ENCODE measurements around the gene MAP3K7.

MAP3K7 gene

DNA sequence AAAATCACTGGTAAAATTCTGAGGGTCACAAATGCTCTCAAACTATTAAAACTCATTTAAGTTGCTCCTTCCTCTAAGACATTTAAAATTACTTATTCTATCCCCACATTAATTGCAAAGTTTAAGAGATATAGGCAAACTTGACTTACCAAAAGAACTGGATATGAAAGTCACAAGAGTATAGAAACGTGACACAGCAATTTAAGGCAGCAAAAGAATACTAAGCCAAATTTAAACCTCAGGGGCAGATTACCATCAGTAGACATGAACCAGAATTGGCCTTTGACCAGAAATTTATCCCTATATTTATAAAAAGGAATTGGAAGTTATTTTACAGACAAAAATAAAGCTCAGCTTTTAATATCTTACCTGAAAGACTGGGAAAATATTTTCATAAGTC is 56.0 kb downstream of the MAP3K7 start:
- DNase-seq (ENCODE audit: low read depth in 2 of 2) = no peak

DNA sequence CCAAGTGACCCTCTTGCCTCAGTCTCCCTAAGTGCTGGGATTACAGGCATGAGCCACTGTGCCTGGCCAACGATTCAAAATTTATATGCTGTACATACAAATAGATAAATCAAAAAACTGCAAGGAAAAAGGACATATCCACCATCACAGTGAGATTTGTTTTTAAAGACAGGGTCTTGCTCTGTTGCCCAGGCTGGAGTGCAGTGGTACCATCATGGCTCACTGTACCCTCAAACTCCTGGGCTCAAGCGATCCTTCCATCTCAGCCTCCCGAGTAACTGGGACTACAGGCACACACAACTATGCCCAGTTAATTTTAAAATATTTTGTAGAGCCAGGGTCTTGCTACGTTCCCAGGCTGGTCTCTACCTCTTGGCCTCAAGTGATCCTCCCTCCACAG is 61.5 kb downstream of the MAP3K7 start:
- DNase-seq (ENCODE audit: low read depth in 2 of 2) = no peak

- no peak for DNase-seq (ENCODE audit: low read depth in 2 of 2)
Measured at GRCh38 chr6:90523779-90524310, 63.0 kb downstream of the MAP3K7 start.

DNA sequence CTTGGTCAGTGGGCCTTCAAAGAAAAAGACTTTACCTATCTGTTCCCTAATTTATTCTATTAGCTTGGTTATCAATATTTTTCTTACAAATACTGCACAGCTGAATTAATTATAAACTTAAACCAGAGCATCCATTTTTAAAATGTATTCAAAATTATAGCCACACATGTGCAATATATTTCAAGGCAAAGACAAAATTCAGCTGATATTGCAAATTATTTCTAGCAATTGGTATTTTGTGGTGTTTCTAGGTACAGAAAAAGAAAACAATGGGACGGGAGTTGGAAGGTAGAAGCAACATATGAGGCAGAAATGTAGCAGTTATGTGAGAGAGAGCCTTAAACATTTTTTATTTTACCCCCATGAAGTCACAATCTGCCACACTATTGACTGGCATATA is 64.9 kb downstream of the MAP3K7 start:
- DNase-seq (ENCODE audit: low read depth in 2 of 2) = no peak

GRCh38 chr6:90516074-90516660 is 70.7 kb downstream of the MAP3K7 start:
- DNase-seq (ENCODE audit: low read depth in 2 of 2) = no peak

GRCh38 chr6:90514496-90514895 is 72.4 kb downstream of the MAP3K7 start:
- DNase-seq (ENCODE audit: low read depth in 2 of 2) = no peak

GRCh38 chr6:90508753-90509152 is 78.1 kb downstream of the MAP3K7 start:
- DNase-seq (ENCODE audit: low read depth in 2 of 2) = no peak

DNA sequence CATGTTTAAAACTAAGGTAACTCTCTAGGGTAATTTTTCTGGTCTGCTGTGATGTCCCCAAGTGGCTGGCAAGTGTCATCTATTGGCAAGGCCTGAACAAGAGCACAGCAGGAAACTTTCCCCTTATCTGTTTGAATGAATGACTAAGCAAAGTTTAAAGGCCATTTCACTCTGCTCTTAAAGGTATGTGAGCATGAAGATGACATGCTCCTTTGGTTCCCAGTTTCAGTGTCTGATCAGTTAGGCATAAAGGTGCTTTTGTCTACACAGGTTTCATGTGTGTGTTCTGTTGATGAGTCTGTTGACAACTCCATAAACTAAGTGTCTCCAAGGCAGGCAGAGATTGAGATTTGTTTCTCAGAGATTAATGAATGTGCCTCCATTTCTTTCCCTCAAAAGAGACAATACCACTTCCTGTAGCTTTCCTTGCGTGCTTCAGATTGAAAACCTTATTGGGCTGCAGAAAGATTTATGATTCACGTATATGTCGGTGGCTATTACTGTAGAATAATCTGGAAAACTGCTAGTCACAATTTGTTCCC is 83.9 kb downstream of the MAP3K7 start:
- DNase-seq (ENCODE audit: low read depth in 2 of 2) = no peak

DNA sequence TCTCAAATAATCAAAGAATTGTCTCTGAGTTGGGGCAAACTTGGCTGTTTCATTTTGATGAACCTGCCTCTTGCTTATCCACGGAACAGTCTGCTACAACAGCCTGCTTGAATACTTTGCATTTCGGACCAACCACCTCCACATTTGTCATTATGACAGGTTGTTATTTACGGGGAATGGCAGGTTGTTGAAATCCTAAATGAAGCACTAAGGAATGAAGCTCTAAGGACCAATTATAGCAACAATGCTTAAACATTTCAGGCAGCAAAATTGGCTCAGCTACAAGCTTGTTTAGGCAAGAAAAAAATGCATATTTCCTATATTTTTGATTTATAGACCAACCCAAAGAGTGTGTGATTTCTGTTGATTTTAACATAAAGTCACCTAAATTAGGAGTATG is 84.5 kb downstream of the MAP3K7 start:
- no peak for DNase-seq (ENCODE audit: low read depth in 2 of 2)

DNA sequence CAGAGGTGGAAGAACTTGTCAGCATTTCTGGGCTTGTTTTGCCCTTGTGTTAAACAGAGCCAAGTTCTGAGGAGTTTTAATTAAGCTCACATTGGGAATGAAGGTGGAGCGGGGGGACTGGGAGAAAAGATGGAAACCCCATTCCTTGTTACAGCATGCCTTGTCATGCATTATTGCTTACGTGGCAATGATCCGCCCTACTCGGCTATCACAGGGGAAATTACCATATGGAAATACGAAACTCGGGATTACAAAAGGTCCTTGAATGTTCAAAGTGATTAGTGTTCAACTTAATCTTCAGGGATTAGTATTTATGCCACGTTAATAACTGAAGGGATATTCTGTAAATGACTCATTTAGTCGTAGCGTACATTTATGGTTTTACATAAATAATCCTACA is 86.4 kb downstream of the MAP3K7 start:
- no peak for DNase-seq (ENCODE audit: low read depth in 2 of 2)

DNA sequence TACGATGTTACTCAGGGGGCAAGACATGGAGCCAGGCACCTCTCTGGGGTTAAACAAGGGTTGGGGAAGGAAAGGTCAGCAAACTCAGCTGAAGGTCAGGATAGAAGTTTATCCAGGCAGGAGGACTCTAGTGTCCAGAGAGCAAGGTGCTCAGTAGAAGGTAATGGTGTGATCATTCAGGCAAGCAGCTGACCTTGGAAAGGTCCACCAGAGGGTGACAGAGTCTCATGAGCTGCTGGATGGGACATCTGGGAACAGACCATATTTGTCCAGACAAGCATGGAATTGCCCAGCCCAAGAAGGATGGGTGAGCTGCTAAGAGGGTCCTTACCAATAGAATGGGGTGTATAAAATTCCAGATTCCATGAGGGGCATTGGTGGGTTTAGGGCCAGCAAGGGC is 89.5 kb downstream of the MAP3K7 start:
- DNase-seq (ENCODE audit: low read depth in 2 of 2) = no peak

GRCh38 chr6:90496258-90497016 is 90.4 kb downstream of the MAP3K7 start:
- DNase-seq (ENCODE audit: low read depth in 2 of 2) = no peak

DNA sequence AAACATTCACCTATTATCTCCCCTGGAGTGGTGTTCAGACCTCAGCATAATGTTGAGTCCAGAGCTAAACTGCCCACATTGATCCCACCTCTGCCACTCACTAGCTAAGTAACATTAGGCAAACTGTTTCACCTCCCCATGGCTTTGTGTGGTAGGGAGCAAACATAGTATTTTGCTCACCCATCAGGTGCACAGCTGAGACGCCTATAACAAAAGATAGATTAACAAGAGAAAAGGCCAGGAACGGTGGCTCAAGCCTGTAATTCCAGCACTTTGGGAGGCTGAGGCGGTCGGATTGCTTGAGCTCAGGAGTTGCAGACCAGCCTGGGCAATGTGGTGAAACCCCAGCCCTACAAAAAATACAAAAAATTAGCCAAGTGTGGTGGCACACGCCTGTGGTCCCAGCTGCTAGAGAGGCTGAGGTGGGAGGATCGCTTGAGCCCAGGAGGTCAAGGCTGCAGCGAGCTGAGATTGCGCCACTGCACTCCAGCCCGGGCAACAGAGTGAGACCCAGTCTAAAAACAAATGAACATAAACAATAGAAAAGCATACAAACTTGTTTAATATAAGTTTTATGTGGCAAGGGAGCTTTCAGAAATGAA is 91.6 kb downstream of the MAP3K7 start:
- no peak for DNase-seq (ENCODE audit: low read depth in 2 of 2)

GRCh38 chr6:90494067-90494780 is 92.6 kb downstream of the MAP3K7 start:
- no peak for DNase-seq (ENCODE audit: low read depth in 2 of 2)

- no peak for DNase-seq (ENCODE audit: low read depth in 2 of 2)
Measured at GRCh38 chr6:90493332-90493731, 93.5 kb downstream of the MAP3K7 start.

- DNase-seq (ENCODE audit: low read depth in 2 of 2) = no peak
Measured at GRCh38 chr6:90492798-90493197, 94.1 kb downstream of the MAP3K7 start.

DNA sequence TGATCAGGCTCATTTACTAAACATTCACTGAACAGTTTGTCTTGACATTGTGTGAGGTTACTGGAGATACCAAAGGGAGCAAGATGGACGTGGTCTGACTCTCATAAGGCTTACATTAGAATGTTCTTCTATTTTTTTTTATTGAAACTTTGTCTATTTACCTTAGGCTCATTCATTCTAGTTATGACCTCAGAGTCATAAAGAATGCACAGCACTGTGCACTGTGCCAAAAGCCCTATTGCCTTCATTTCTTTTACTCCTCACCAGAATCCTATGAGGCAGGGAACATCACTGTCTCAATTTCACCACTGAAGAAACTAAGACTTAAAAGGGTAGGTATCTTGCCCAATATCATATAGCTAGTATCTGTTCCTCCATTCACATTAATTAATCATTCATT is 94.5 kb downstream of the MAP3K7 start:
- no peak for DNase-seq (ENCODE audit: low read depth in 2 of 2)

- DNase-seq (ENCODE audit: low read depth in 2 of 2) = no peak
Measured at GRCh38 chr6:90490030-90490716, 96.7 kb downstream of the MAP3K7 start.

DNA sequence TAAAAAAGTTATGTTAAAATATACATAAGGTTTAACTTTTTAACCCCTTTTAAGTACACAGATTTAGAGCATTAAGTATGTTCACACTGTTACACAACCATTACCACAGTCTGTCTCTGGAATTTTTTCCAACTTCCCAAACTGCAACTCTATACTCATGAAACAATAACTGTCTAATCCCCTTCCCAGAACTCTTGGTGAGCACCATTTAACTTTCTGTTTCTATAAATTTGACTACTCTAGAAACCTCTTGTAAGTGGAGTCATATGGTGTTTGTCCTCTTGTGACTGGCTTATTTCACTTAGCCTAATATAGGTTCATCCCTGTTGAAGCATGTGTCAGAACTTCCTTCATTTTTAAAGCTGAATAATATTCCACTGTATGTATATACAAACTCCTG is 98.1 kb downstream of the MAP3K7 start:
- DNase-seq (ENCODE audit: low read depth in 2 of 2) = no peak

DNA sequence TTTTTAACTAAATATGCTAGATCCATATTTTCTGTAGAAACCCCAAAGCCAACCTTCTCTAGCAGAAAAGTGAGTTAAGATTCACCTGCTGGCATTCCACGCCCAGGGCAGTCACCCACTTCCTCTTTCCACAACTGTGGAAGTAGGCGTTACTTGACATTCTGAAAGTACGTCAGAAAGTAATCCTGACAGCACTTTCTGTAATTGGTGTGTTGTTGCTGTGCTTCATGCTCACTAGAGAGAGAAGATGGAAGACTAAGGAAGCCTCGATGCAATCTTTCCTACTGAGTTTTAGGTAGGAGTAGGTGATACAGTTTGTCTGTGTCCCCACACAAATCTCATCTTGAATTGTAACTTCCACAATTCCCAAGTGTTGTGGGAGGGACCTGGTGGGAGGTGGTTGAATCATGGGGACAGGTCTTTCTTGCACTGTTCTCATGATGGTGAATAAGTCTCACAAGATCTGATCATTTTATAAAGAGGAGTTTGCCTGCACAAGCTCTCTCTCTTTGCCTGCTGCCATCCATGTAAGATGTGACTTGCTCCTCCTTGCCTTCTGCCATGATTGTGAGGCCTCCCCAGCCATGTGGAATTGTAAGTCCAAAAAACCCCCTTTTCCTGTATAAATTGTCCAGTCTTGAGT is 101.1 kb downstream of the MAP3K7 start:
- DNase-seq (ENCODE audit: low read depth in 2 of 2) = no peak

DNA sequence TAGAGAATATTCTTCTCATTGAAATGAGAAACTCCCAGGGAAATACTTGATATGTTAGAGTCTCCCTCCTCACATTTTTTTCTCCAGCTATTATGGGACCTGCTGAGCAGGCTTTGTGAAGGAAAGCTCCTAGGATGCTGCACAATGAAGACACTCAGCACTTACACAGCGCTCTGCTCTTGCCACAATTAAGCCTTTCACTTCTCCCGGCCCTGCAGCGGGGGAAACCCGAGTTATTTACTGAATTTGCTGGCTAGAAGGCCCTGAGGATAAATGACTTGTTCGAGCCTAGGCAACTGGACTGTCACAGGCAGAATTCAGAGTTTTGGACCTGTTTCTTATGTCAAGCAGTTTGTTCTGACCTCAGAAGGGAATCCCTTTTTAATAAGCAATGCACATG is 102.0 kb downstream of the MAP3K7 start:
- no peak for DNase-seq (ENCODE audit: low read depth in 2 of 2)

All from stimulated activated CD8-positive, alpha-beta memory T cell treated with anti-CD3 and anti-CD28 coated beads, Interleukin-2, amount 100 ng/mL, for 48 hours (primary cell).